ENCODE data around the gene FHOD3. TPM values are rescaled to one million over a fixed set of nuclear protein-coding genes. Genes with fewer than 3 reads are reported as not detected.

FHOD3 gene
- total RNA-seq, 8 experiments from 2014 or later: 1.2 to 36.1 (median 21.8) TPM

DNA sequence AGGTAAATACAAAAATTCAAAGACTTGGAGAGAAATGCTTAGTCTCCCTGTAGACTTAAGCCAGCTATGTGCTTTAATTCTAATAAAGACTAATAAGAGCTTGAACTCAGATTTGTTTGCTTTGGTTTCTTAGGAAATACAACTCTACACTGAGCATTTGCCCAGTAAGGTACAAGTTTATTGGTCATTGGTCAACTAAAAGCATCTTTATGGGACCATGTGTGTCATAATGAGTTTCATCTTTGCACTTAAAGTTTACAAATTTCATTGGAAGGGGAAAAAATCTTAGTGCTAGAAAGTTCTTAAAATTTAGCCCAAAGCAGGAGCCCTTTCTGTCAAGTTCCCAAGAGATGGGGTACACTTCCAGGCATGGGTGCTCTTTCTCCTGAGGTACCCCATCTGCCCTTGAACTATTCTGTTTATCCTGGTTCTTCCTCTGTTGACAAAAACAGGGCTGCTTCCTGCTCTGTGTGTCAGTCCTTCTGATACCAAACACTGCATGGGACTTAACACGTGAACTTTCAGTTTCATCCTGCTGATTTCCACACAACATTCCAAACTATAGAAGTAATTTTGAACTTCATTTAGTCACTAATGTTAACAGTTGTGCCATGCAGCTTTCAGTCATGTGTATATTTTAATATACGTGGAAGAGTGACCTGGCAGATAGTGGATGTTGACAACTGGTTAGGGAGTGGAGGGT is 331.1 kb downstream of the FHOD3 start:
- peak in 3 of 8 experiments; percentile 24 to 67 (median 47) for ATAC-seq (replicated peaks in 6 of 8)
- H3K4me1 ChIP-seq (replicated peaks in 1 of 2): no peaks in the 10 kb centered on the region
- 0 to 100% (median 40%) methylated on average over 1 to 2 of the region's 2 CpGs; no CpG with 5 or more reads in 2 of the 10 experiments for whole genome bisulfite sequencing, 10 experiments
- no peak overlapping the region for H3K4me3 ChIP-seq
- in situ Hi-C loops (cut with MboI; ENCODE audit: low pct_unique_long_range_greater_than_20kb in 2 of 9, low sequenced_read_pairs in 9 of 9, unreplicated experiment in 9 of 9): no loop called here
- no peak overlapping the region for H3K27ac ChIP-seq

GRCh38 chr18:36629138-36629530 is 331.6 kb downstream of the FHOD3 start:
- in situ Hi-C loops (cut with MboI; ENCODE audit: low pct_unique_long_range_greater_than_20kb in 2 of 9, low sequenced_read_pairs in 9 of 9, unreplicated experiment in 9 of 9): no loop called here
- 29 to 100% (median 91%) methylated on average over 1 to 4 of the region's 4 CpGs for WGBS, 10 experiments
- ATAC-seq (replicated peaks in 6 of 8): no peak
- Histone ChIP-seq H3K4me1 (replicated peaks in 1 of 2) (no peaks in the 10 kb centered on the region), H3K27ac (no peak overlapping the region), H3K4me3 (no peak overlapping the region)

GRCh38 chr18:36629836-36630235 is 332.3 kb downstream of the FHOD3 start:
- in situ Hi-C loops (cut with MboI; ENCODE audit: low pct_unique_long_range_greater_than_20kb in 2 of 9, low sequenced_read_pairs in 9 of 9, unreplicated experiment in 9 of 9): no loop called here
- 0 to 100% (median 70%) methylated on average over 1 to 3 of the region's 4 CpGs; no CpG with 5 or more reads in 4 of the 10 experiments for WGBS, 10 experiments
- ATAC-seq (replicated peaks in 6 of 8): no peak
- Histone ChIP-seq H3K27ac (no peak overlapping the region), H3K4me3 (no peak overlapping the region), H3K4me1 (replicated peaks in 1 of 2) (peaks cover 0 to under 1% of the 10 kb centered on the region in 2 donors)

DNA sequence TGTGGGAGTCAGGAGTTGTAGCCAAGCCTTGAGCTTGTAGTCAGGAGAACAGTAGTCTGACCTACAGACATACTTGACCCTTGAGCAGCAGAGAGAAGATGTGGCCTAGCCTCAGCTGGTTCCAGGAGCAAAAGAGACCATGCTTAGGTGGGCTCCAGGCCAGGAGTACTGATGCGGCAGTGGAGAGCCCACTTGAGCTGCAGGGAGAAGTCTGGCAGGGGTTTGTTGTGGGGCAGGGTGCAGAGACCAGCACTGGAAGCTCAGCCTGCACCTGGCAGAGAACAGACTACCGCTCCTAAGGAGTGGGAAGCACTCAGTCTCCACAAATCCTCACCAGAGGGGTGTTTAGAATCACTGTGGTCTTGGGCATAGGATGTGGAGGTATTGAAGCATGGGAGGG is 333.4 kb downstream of the FHOD3 start:
- H3K4me3 ChIP-seq: no peak overlapping the region
- 83 to 100% (median 100%) methylated on average over 1 to 2 of the region's 2 CpGs; no CpG with 5 or more reads in 7 of the 10 experiments for WGBS, 10 experiments
- H3K27ac ChIP-seq: no peak overlapping the region
- no peak for ATAC-seq (replicated peaks in 6 of 8)
- in situ Hi-C loops (cut with MboI; ENCODE audit: low pct_unique_long_range_greater_than_20kb in 2 of 9, low sequenced_read_pairs in 9 of 9, unreplicated experiment in 9 of 9): no loop called here
- H3K4me1 ChIP-seq (replicated peaks in 1 of 2): peaks cover 0 to 8% of the 10 kb centered on the region in 2 donors

- ATAC-seq (replicated peaks in 6 of 8): no peak
- in situ Hi-C loops (cut with MboI; ENCODE audit: low pct_unique_long_range_greater_than_20kb in 2 of 9, low sequenced_read_pairs in 9 of 9, unreplicated experiment in 9 of 9): no loop called here
Measured at GRCh38 chr18:36633961-36634412, 336.5 kb downstream of the FHOD3 start.

GRCh38 chr18:36634573-36635216 is 337.2 kb downstream of the FHOD3 start:
- H3K4me1 ChIP-seq (replicated peaks in 1 of 2): peaks cover 0 to 8% of the 10 kb centered on the region in 2 donors
- WGBS, 10 experiments: 38 to 100% (median 83%) methylated on average over 1 to 7 of the region's 7 CpGs; no CpG with 5 or more reads in 3 of the 10 experiments
- ATAC-seq (replicated peaks in 6 of 8): peak in 3 of 8 experiments; percentile 78 to 86 (median 83)
- no peak overlapping the region for H3K4me3 ChIP-seq
- H3K27ac ChIP-seq: no peak overlapping the region
- in situ Hi-C loops (cut with MboI; ENCODE audit: low pct_unique_long_range_greater_than_20kb in 2 of 9, low sequenced_read_pairs in 9 of 9, unreplicated experiment in 9 of 9): no loop called here

More at GRCh38 chr18:36633961-36634412, 336.5 kb downstream of the FHOD3 start:
- Histone ChIP-seq H3K4me1 (replicated peaks in 1 of 2) (peaks cover 0 to 8% of the 10 kb centered on the region in 2 donors), H3K4me3 (no peak overlapping the region), H3K27ac (no peak overlapping the region)
- 71 to 100% (median 98%) methylated on average over 1 to 4 of the region's 4 CpGs for WGBS, 10 experiments

GRCh38 chr18:36635414-36636096 is 338.0 kb downstream of the FHOD3 start:
- in situ Hi-C loops (cut with MboI; ENCODE audit: low pct_unique_long_range_greater_than_20kb in 2 of 9, low sequenced_read_pairs in 9 of 9, unreplicated experiment in 9 of 9): no loop called here
- ATAC-seq (replicated peaks in 6 of 8): peak in 2 of 8 experiments; percentile 21 to 29
- Histone ChIP-seq H3K4me1 (replicated peaks in 1 of 2) (peaks cover 0 to 8% of the 10 kb centered on the region in 2 donors), H3K4me3 (no peak overlapping the region), H3K27ac (no peak overlapping the region)
- WGBS, 10 experiments: 43 to 100% (median 100%) methylated on average over 1 to 2 of the region's 2 CpGs; no CpG with 5 or more reads in 5 of the 10 experiments

DNA sequence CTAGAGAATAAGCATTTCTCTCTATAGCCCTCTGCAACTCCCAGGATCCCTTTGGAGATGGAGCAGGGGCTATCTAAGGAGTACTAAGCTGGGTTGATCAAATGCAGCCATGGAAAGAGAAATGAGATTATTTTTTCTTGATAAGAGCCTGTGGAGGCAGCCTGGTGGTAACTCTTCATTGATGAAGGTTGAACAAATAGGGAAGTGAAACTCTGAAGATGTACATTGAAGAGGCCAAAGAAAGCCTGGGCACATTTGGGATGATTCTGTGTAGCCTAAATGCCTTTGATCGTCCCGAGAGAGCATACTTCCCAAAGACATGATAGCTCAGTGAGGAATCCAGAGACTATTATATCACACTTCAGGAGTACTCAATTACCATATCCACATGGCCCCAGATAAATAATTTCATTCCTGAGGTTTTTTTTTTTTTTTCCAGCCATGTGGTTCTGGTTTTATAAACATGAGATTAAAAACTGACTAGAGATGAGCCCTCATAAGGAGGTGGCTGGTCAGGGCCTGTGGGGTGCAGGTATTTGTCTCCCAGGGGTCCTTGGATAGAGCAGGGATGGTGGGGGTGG is 338.8 kb downstream of the FHOD3 start:
- Histone ChIP-seq H3K27ac (no peak overlapping the region), H3K4me3 (no peak overlapping the region), H3K4me1 (replicated peaks in 1 of 2) (peaks cover 0 to 8% of the 10 kb centered on the region in 2 donors)
- 83 to 100% (median 100%) methylated on average over 2 of the region's 2 CpGs; no CpG with 5 or more reads in 4 of the 10 experiments for WGBS, 10 experiments
- no peak for ATAC-seq (replicated peaks in 6 of 8)
- in situ Hi-C loops (cut with MboI; ENCODE audit: low pct_unique_long_range_greater_than_20kb in 2 of 9, low sequenced_read_pairs in 9 of 9, unreplicated experiment in 9 of 9): no loop called here

DNA sequence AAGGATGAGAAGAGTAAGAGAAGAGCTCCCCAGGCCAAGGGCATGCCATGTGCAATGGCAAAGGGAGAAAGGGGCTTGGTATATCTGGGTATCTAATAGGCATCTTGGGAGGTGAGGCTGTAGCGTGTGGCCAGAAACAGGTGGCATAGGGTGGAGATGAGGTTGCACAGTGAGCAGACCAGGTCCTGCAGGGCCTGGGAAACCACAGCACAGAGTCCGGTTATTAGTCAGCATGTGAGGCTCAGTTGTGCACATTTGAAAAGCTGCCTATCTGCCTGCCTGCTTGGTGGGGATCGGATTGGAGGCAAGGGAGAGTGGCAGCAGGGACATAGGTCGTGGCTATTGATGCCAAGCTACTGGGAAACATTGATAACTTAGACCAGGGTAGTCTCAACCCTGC is 340.7 kb downstream of the FHOD3 start:
- Histone ChIP-seq H3K4me3 (no peak overlapping the region), H3K4me1 (replicated peaks in 1 of 2) (peaks cover 8 to 10% of the 10 kb centered on the region in 2 donors), H3K27ac (no peak overlapping the region)
- in situ Hi-C loops (cut with MboI; ENCODE audit: low pct_unique_long_range_greater_than_20kb in 2 of 9, low sequenced_read_pairs in 9 of 9, unreplicated experiment in 9 of 9): no loop called here
- 20 to 100% (median 89%) methylated on average over 1 to 4 of the region's 4 CpGs; no CpG with 5 or more reads in 1 of the 10 experiments for WGBS, 10 experiments
- ATAC-seq (replicated peaks in 6 of 8): no peak

GRCh38 chr18:36640021-36640952 is 342.8 kb downstream of the FHOD3 start:
- Histone ChIP-seq H3K4me3 (no peak overlapping the region), H3K27ac (no peak overlapping the region), H3K4me1 (replicated peaks in 1 of 2) (peaks cover 3 to 11% of the 10 kb centered on the region in 2 donors)
- 30 to 87% (median 79%) methylated on average over 1 to 6 of the region's 8 CpGs for WGBS, 10 experiments
- in situ Hi-C loops (cut with MboI; ENCODE audit: low pct_unique_long_range_greater_than_20kb in 2 of 9, low sequenced_read_pairs in 9 of 9, unreplicated experiment in 9 of 9): no loop called here
- ATAC-seq (replicated peaks in 6 of 8): peak in 1 of 8 experiments; percentile 78

DNA sequence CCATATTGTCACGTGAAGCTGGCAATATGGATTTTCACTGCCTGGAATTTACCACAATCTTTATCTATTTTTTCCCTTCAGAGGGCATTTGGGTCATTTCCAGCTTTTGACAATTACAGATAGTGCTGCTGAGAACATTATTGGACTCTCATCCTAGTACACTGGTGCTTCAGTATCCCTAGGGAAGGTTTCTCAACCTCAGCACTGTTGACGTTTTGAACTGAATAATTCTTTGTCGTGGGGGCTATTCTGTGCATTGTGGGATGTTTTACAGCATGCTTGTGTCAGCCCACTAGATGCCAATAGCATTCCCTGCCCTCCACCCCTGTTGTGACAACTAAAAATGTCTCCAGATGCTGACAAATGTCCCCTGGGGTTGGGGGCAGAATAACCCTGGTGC is 345.5 kb downstream of the FHOD3 start:
- Histone ChIP-seq H3K4me3 (no peak overlapping the region), H3K4me1 (replicated peaks in 1 of 2) (peaks cover 0 to 11% of the 10 kb centered on the region in 2 donors), H3K27ac (no peak overlapping the region)
- ATAC-seq (replicated peaks in 6 of 8): peak in 5 of 8 experiments; percentile 31 to 99 (median 91)
- in situ Hi-C loops (cut with MboI; ENCODE audit: low pct_unique_long_range_greater_than_20kb in 2 of 9, low sequenced_read_pairs in 9 of 9, unreplicated experiment in 9 of 9): no loop called here
- 28 to 100% (median 59%) methylated on average over 1 to 3 of the region's 3 CpGs; no CpG with 5 or more reads in 2 of the 10 experiments for WGBS, 10 experiments

DNA sequence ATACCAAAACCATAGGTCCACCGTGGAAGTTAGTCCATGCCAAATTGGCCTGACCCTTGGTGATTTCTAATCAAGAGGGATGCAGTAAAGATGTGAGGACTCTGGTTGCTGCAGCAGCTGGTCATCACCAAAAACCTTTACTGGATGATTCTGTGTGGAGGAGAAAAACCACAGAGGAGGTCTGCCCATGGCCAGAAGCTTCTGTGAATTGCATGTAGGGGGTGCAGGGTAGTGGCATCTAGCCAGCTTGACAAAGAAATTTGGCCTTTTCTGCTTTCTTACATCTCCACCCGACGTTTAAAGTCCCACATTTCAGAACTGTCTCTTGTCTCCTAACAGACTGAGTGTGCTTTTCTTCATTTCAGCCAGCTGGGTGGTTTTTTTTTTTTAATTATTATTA is 351.3 kb downstream of the FHOD3 start:
- H3K4me1 ChIP-seq (replicated peaks in 1 of 2): no peaks in the 10 kb centered on the region
- in situ Hi-C loops (cut with MboI; ENCODE audit: low pct_unique_long_range_greater_than_20kb in 2 of 9, low sequenced_read_pairs in 9 of 9, unreplicated experiment in 9 of 9): no loop called here
- H3K27ac ChIP-seq: no peak overlapping the region
- no peak overlapping the region for H3K4me3 ChIP-seq
- WGBS, 10 experiments: 0 to 100% (median 90%) methylated on average over 2 to 3 of the region's 3 CpGs
- ATAC-seq (replicated peaks in 6 of 8): no peak
